ENCODE results near the gene ORM1.
A peak's percentile ranks its signal among the peaks of the same experiment; 100 is the strongest.

ORM1 gene

DNA sequence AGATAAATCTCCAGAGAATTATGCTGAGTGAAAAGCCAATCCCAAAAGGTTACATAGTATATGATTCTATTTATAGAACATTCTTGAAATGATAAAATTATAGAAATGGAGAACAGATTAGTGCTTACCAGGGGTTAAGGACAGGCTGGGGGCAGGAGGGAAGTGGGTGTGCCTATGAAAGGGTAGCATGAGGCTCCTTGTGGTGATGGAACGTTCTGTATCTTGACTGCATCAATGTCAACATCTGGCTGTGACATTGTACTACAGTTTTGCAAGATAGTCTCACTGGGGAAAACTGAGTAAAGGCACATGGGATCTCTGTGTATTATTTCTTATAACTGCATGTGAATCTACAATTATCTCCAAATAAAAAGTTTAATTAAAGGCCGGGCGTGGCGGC is 29.0 kb downstream of the ORM1 start:
- Histone ChIP-seq H3K36me3 (ENCODE audit: control insufficient read depth in 2 of 2, insufficient read depth in 2 of 2, low read length in 2 of 2) (peaks cover 58 to 72% of the 10 kb centered on the region in 2 donors), H3K4me3 (ENCODE audit: low read length in 2 of 2) (no peak overlapping the region), H3K9ac (ENCODE audit: low read depth in 1 of 2, low read length in 2 of 2) (no peak overlapping the region), H3K27me3 (ENCODE audit: control insufficient read depth in 2 of 2, insufficient read depth in 2 of 2, low read length in 2 of 2) (no peaks in the 10 kb centered on the region), H3K27ac (ENCODE audit: low read depth in 2 of 2, low read length in 2 of 2) (no peak overlapping the region), H3K4me1 (ENCODE audit: control insufficient read depth in 2 of 2, insufficient read depth in 2 of 2, low read length in 2 of 2) (peaks cover 0 to 2% of the 10 kb centered on the region in 2 donors), H3K9me3 (ENCODE audit: control insufficient read depth in 2 of 2, low read length in 2 of 2) (no peaks in the 10 kb centered on the region)

DNA sequence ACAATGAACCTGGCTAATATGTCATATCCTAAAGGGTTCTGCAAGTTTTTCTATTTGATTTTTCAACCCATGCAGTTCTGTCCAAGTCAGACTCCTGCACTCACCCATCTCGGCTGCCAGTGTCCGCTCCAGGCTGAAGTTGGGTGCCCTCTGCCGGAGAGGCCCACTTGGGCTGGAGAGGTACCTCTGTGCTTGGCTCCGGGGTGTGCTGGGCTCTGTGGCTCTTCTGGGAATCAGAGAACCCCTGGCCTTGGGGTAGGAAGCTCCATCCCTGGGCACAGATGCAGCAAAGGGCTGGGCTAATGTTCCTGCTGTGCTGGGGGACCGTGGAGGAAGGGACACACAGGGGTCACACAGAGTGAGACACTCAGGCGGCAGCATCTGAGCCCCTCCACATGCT is 32.9 kb downstream of the ORM1 start:
- H3K36me3 ChIP-seq (ENCODE audit: control insufficient read depth in 2 of 2, insufficient read depth in 2 of 2, low read length in 2 of 2): peaks cover 59 to 76% of the 10 kb centered on the region in 2 donors

DNA sequence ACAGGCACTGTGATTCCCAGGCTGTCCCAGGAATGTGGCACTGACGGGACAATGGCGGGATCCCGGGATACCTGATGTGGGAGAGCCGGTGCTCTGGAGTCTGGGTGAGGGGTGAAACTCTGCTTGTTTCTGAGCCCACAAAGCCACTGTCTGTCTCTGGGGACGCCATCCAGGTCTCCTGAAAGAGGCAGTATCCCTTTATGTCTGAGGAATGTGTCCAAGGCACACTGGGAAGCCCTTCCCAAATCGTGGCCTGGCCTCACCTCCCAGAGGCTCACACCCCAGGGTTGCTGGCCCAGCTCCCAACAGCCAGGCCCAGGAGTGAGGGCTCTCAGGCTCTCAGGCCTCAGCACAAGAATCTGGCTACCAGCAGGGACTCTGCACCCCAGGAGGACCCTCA is 33.9 kb downstream of the ORM1 start:
- H3K36me3 ChIP-seq (ENCODE audit: control insufficient read depth in 2 of 2, insufficient read depth in 2 of 2, low read length in 2 of 2): peaks cover 63 to 79% of the 10 kb centered on the region in 2 donors
- H3K9me3 ChIP-seq (ENCODE audit: control insufficient read depth in 2 of 2, low read length in 2 of 2): no peaks in the 10 kb centered on the region
- no peaks in the 10 kb centered on the region for H3K4me1 ChIP-seq (ENCODE audit: control insufficient read depth in 2 of 2, insufficient read depth in 2 of 2, low read length in 2 of 2)
- H3K4me3 ChIP-seq (ENCODE audit: low read length in 2 of 2): no peak overlapping the region
- no peaks in the 10 kb centered on the region for H3K27me3 ChIP-seq (ENCODE audit: control insufficient read depth in 2 of 2, insufficient read depth in 2 of 2, low read length in 2 of 2)
- H3K9ac ChIP-seq (ENCODE audit: low read depth in 1 of 2, low read length in 2 of 2): no peak overlapping the region
- no peak overlapping the region for H3K27ac ChIP-seq (ENCODE audit: low read depth in 2 of 2, low read length in 2 of 2)

More for the DNA sequence above, 32.9 kb downstream of the ORM1 start:
- Histone ChIP-seq H3K9ac (ENCODE audit: low read depth in 1 of 2, low read length in 2 of 2) (no peak overlapping the region), H3K4me1 (ENCODE audit: control insufficient read depth in 2 of 2, insufficient read depth in 2 of 2, low read length in 2 of 2) (no peaks in the 10 kb centered on the region), H3K9me3 (ENCODE audit: control insufficient read depth in 2 of 2, low read length in 2 of 2) (no peaks in the 10 kb centered on the region), H3K27ac (ENCODE audit: low read depth in 2 of 2, low read length in 2 of 2) (no peak overlapping the region), H3K4me3 (ENCODE audit: low read length in 2 of 2) (no peak overlapping the region), H3K27me3 (ENCODE audit: control insufficient read depth in 2 of 2, insufficient read depth in 2 of 2, low read length in 2 of 2) (no peaks in the 10 kb centered on the region)

DNA sequence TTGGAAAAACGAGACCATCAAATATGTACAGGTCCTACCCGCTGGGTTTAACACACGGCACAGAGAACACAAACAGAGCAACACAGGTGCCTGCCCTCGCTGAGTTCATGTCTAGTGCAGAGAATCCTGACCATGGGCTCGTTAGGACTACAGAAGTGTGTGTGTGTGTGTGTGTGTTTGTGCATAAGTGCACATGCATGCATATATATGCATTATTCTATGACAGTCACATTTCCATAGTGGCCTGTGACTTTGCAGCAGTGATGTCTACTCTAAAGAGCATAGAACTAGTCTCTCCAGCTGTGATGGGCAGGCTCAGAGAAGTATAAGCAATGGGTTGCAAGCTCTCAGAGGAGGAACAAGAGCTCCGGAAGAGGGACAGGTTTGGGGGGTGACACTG is 34.5 kb downstream of the ORM1 start:
- Histone ChIP-seq H3K9me3 (ENCODE audit: control insufficient read depth in 2 of 2, low read length in 2 of 2) (no peaks in the 10 kb centered on the region), H3K4me1 (ENCODE audit: control insufficient read depth in 2 of 2, insufficient read depth in 2 of 2, low read length in 2 of 2) (no peaks in the 10 kb centered on the region), H3K4me3 (ENCODE audit: low read length in 2 of 2) (no peak overlapping the region), H3K9ac (ENCODE audit: low read depth in 1 of 2, low read length in 2 of 2) (no peak overlapping the region), H3K27me3 (ENCODE audit: control insufficient read depth in 2 of 2, insufficient read depth in 2 of 2, low read length in 2 of 2) (no peaks in the 10 kb centered on the region), H3K36me3 (ENCODE audit: control insufficient read depth in 2 of 2, insufficient read depth in 2 of 2, low read length in 2 of 2) (peaks cover 68 to 81% of the 10 kb centered on the region in 2 donors), H3K27ac (ENCODE audit: low read depth in 2 of 2, low read length in 2 of 2) (no peak overlapping the region)

DNA sequence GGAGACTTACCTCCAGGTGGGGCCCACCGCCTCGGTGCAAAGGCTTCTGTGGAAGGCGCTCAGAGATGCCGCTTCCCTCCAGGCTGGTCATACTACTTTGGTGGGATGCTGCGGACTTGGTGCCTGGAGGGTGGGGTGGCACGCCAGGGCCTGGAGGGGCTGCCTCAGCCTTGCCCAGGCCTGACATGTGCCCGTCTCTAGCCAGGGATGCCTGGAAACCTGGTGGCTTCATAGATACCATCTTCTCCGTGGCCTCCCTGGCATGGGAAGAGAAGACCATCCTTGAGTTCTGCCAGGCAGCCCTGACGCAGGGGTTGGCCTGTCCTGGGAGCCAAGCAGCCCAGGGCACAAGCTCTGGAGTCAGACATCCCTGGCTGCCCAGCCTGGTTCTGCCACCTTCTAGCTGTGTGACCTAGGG is 35.0 kb downstream of the ORM1 start:
- H3K4me3 ChIP-seq (ENCODE audit: low read length in 2 of 2): no peak overlapping the region
- no peak overlapping the region for H3K27ac ChIP-seq (ENCODE audit: low read depth in 2 of 2, low read length in 2 of 2)
- peaks cover 72 to 84% of the 10 kb centered on the region in 2 donors for H3K36me3 ChIP-seq (ENCODE audit: control insufficient read depth in 2 of 2, insufficient read depth in 2 of 2, low read length in 2 of 2)

DNA sequence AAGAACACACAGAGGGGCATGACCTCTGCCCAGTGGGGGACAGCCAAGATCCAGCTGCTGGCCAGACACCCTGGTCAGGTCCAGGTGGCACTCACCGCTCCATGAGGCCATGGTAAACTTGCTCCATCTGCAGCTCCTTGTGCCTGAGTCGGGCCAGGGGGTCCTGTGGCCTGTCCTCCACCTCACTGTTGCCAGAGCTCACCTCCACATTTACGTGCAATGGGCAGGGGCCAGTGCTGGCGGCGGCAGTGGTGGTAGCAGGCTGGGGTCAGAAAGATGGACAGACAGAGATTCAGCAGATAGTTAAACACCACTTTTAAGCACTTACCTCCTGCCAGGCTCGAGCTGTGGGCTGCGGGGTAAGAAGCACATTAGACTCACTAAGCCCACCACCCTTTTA is 36.9 kb downstream of the ORM1 start:
- H3K27ac ChIP-seq (ENCODE audit: low read depth in 2 of 2, low read length in 2 of 2): no peak overlapping the region
- no peaks in the 10 kb centered on the region for H3K9me3 ChIP-seq (ENCODE audit: control insufficient read depth in 2 of 2, low read length in 2 of 2)
- no peak overlapping the region for H3K4me3 ChIP-seq (ENCODE audit: low read length in 2 of 2)
- peaks cover 88 to 92% of the 10 kb centered on the region in 2 donors for H3K36me3 ChIP-seq (ENCODE audit: control insufficient read depth in 2 of 2, insufficient read depth in 2 of 2, low read length in 2 of 2)
- H3K4me1 ChIP-seq (ENCODE audit: control insufficient read depth in 2 of 2, insufficient read depth in 2 of 2, low read length in 2 of 2): no peaks in the 10 kb centered on the region
- no peak overlapping the region for H3K9ac ChIP-seq (ENCODE audit: low read depth in 1 of 2, low read length in 2 of 2)
- no peaks in the 10 kb centered on the region for H3K27me3 ChIP-seq (ENCODE audit: control insufficient read depth in 2 of 2, insufficient read depth in 2 of 2, low read length in 2 of 2)

More for the DNA sequence above, 35.0 kb downstream of the ORM1 start:
- Histone ChIP-seq H3K9me3 (ENCODE audit: control insufficient read depth in 2 of 2, low read length in 2 of 2) (no peaks in the 10 kb centered on the region), H3K4me1 (ENCODE audit: control insufficient read depth in 2 of 2, insufficient read depth in 2 of 2, low read length in 2 of 2) (no peaks in the 10 kb centered on the region), H3K27me3 (ENCODE audit: control insufficient read depth in 2 of 2, insufficient read depth in 2 of 2, low read length in 2 of 2) (no peaks in the 10 kb centered on the region), H3K9ac (ENCODE audit: low read depth in 1 of 2, low read length in 2 of 2) (no peak overlapping the region)

DNA sequence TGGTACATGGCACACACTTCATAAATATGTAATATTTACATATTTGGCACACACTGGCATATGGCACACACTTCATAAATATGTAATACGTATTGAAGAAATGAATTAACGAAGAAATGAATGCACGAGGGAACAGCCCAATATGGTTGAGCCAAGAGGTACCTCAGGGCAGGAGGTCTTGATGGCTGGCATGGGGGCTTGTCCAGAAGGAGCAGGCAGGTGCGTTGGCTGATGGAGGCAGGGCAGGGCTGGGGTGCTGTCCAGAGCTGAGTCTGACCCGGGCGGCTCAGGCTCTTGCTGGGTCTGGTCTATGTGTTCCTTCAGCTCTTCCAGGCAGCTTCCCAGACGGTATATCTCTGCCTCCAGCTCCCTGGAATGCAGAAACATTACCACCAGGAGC is 38.6 kb downstream of the ORM1 start:
- H3K36me3 ChIP-seq (ENCODE audit: control insufficient read depth in 2 of 2, insufficient read depth in 2 of 2, low read length in 2 of 2): peaks cover 80 to 84% of the 10 kb centered on the region in 2 donors
- no peaks in the 10 kb centered on the region for H3K27me3 ChIP-seq (ENCODE audit: control insufficient read depth in 2 of 2, insufficient read depth in 2 of 2, low read length in 2 of 2)
- no peak overlapping the region for H3K4me3 ChIP-seq (ENCODE audit: low read length in 2 of 2)
- H3K9ac ChIP-seq (ENCODE audit: low read depth in 1 of 2, low read length in 2 of 2): no peak overlapping the region
- H3K4me1 ChIP-seq (ENCODE audit: control insufficient read depth in 2 of 2, insufficient read depth in 2 of 2, low read length in 2 of 2): peaks cover 3 to 9% of the 10 kb centered on the region in 2 donors
- H3K9me3 ChIP-seq (ENCODE audit: control insufficient read depth in 2 of 2, low read length in 2 of 2): no peaks in the 10 kb centered on the region
- H3K27ac ChIP-seq (ENCODE audit: low read depth in 2 of 2, low read length in 2 of 2): no peak overlapping the region

DNA sequence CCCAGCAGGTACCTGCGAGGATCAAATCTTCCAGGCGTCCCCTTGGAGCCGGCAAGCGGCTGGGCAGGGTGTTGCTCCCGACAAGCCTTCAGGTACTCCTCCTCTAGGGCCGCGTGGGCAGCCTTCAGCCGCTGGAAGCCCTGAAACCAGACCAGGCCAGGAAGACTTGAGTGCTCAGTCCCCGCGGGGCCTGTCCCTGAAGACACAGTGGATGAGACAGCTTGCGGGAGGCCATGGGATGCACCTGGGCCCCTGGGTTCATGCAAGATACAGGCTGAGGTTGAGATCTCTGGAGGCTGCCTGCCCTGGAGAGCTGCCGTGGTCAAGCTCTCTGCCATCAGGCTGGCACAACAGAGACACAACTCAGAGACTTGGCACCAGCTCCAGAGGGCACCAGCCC is 39.5 kb downstream of the ORM1 start:
- no peaks in the 10 kb centered on the region for H3K27me3 ChIP-seq (ENCODE audit: control insufficient read depth in 2 of 2, insufficient read depth in 2 of 2, low read length in 2 of 2)
- peaks cover 7 to 15% of the 10 kb centered on the region in 2 donors for H3K4me1 ChIP-seq (ENCODE audit: control insufficient read depth in 2 of 2, insufficient read depth in 2 of 2, low read length in 2 of 2)
- H3K4me3 ChIP-seq (ENCODE audit: low read length in 2 of 2): no peak overlapping the region
- H3K9ac ChIP-seq (ENCODE audit: low read depth in 1 of 2, low read length in 2 of 2): no peak overlapping the region
- H3K9me3 ChIP-seq (ENCODE audit: control insufficient read depth in 2 of 2, low read length in 2 of 2): no peaks in the 10 kb centered on the region
- peaks cover 76 to 80% of the 10 kb centered on the region in 2 donors for H3K36me3 ChIP-seq (ENCODE audit: control insufficient read depth in 2 of 2, insufficient read depth in 2 of 2, low read length in 2 of 2)
- H3K27ac ChIP-seq (ENCODE audit: low read depth in 2 of 2, low read length in 2 of 2): no peak overlapping the region

DNA sequence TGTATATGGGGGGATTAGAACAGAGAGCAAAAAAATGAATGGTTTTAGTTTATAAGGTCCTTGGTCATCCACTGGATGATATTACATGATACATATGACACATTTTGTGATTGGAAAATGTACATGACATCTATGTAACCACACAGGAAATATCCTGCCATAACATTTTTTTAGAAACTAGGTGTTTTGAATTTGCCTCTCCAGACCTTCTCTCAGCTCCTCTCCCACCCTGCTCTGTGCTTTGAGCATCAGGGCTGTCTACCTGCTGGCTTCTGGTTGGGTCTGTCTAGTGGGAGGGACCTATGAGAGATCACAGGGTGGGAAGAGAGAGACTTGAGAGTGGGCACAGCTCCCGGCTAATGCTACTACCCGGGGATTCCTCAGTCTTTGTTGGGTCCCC is 40.5 kb downstream of the ORM1 start:
- Histone ChIP-seq H3K9ac (ENCODE audit: low read depth in 1 of 2, low read length in 2 of 2) (no peak overlapping the region), H3K27me3 (ENCODE audit: control insufficient read depth in 2 of 2, insufficient read depth in 2 of 2, low read length in 2 of 2) (no peaks in the 10 kb centered on the region), H3K36me3 (ENCODE audit: control insufficient read depth in 2 of 2, insufficient read depth in 2 of 2, low read length in 2 of 2) (peaks cover 76 to 80% of the 10 kb centered on the region in 2 donors), H3K4me1 (ENCODE audit: control insufficient read depth in 2 of 2, insufficient read depth in 2 of 2, low read length in 2 of 2) (peaks cover 17 to 19% of the 10 kb centered on the region in 2 donors), H3K9me3 (ENCODE audit: control insufficient read depth in 2 of 2, low read length in 2 of 2) (no peaks in the 10 kb centered on the region), H3K4me3 (ENCODE audit: low read length in 2 of 2) (no peak overlapping the region), H3K27ac (ENCODE audit: low read depth in 2 of 2, low read length in 2 of 2) (peak overlapping the region in 1 of 2 donors; percentile 1)

DNA sequence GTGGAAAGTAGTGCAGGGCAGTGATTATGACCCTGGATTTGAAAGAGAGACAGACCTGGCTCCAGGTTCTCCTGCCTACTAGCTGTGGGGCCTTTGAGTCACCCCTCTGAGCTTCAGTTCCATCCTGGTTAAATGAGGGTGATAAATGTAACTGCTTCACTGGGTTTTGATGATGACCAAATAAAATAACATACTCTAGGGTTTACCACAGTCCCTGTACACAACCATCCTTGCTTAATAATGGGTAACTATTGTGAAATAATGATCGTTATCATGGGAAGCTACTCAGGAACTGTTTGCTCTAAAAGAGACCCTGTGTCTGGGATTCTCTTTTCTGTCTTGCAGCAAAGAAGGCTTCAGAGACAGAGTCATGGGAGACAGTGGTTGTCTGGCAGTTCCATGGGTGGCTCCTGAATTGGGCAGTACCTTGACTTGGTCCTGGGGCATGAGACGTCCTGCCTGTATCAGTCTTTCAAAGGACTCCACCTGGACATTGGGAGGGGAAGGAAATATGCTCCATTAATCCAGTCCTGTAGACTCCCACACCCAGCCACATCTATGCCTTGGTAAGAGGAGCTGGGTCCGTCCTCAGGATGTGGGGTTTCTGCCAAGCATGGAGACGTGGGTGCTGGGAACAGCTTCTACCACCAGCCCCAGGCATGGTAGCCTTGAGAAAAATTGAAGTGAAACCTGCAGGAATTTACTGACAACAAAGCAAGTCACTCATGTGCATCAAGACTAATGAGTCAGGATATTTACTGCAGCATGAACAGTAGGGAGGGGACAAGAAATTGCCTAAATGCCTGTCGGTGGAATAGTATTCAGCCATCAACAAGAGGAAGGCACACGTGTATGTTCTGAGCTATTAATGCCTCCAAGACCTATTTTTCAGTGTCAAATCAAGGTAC is 41.5 kb downstream of the ORM1 start:
- H3K27me3 ChIP-seq (ENCODE audit: control insufficient read depth in 2 of 2, insufficient read depth in 2 of 2, low read length in 2 of 2): no peaks in the 10 kb centered on the region
- peaks cover 74 to 77% of the 10 kb centered on the region in 2 donors for H3K36me3 ChIP-seq (ENCODE audit: control insufficient read depth in 2 of 2, insufficient read depth in 2 of 2, low read length in 2 of 2)
- peaks cover 17 to 19% of the 10 kb centered on the region in 2 donors for H3K4me1 ChIP-seq (ENCODE audit: control insufficient read depth in 2 of 2, insufficient read depth in 2 of 2, low read length in 2 of 2)
- H3K27ac ChIP-seq (ENCODE audit: low read depth in 2 of 2, low read length in 2 of 2): peak overlapping the region; percentile 28 to 29
- H3K9me3 ChIP-seq (ENCODE audit: control insufficient read depth in 2 of 2, low read length in 2 of 2): no peaks in the 10 kb centered on the region
- no peak overlapping the region for H3K9ac ChIP-seq (ENCODE audit: low read depth in 1 of 2, low read length in 2 of 2)
- no peak overlapping the region for H3K4me3 ChIP-seq (ENCODE audit: low read length in 2 of 2)
